RWPE1 (cell line): ENCODE data around the gene STPG1.

Experiments used
- CTCF ChIA-PET: fragments of 350-600 bp; sonication (Branson Sonifier 250); formaldehyde crosslinking; extraction: SDS; loops from one replicate; lab custom pipeline; 2021; lab: Yijun Ruan, JAX
- POLR2A ChIA-PET: fragments of 400-600 bp; formaldehyde crosslinking; extraction: SDS; loops from one replicate; lab custom pipeline; 2020; ENCODE audit warnings: antibody characterized with exemption; ENCODE audit not compliant: low non-redundant PET; lab: Yijun Ruan, JAX
- DNase-seq: peaks from one replicate; pipeline ENCODE4 v3.0.0; 2012; ENCODE audit warnings: low spot score
- H3K27ac ChIP-seq: fragments of 450-650 bp; 2 replicates; pipeline ENCODE4 v1.5.1; 2017
- TF ChIP-seq, protein P1 (sequence below): fragments of 450-650 bp; conservative IDR thresholded peaks from 2 replicates; pipeline ENCODE4 v1.5.1; 2017; ENCODE audit warnings: low read depth, mild to moderate bottlenecking

STPG1 gene

DNA sequence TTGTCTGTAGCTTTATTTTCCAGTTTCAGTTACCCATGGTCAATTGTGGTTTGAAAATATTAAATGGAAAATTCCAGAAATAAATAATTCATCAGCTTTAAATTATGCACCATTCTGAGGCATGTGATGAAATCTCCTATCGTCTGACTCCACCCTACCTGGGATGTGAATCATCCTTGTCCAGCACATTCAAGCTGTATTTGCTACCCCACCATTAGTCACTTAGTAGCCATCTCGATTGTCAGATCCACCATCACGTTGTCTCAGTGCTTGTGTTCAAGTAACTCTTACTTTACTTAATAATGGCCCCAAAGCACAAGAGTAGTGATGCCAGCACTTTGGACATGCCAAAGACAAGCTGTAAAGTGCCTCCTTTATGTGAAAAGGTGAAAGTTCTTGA lies 4.0 kb downstream of the STPG1 start:
- H3K27ac ChIP-seq = peak overlapping the region; percentile 80
- peak; percentile 82 for DNase-seq
- POLR2A ChIA-PET = no interaction called here
- CTCF ChIA-PET = interaction anchor here (0.7 to 0.8 kb wide), 2 partner anchors 16 to 177 kb away, joined by 3 to 4 read pairs; no protein-coding TSS in a partner anchor
- TF ChIP-seq, protein P1, sequence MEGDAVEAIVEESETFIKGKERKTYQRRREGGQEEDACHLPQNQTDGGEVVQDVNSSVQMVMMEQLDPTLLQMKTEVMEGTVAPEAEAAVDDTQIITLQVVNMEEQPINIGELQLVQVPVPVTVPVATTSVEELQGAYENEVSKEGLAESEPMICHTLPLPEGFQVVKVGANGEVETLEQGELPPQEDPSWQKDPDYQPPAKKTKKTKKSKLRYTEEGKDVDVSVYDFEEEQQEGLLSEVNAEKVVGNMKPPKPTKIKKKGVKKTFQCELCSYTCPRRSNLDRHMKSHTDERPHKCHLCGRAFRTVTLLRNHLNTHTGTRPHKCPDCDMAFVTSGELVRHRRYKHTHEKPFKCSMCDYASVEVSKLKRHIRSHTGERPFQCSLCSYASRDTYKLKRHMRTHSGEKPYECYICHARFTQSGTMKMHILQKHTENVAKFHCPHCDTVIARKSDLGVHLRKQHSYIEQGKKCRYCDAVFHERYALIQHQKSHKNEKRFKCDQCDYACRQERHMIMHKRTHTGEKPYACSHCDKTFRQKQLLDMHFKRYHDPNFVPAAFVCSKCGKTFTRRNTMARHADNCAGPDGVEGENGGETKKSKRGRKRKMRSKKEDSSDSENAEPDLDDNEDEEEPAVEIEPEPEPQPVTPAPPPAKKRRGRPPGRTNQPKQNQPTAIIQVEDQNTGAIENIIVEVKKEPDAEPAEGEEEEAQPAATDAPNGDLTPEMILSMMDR = no peak

DNA sequence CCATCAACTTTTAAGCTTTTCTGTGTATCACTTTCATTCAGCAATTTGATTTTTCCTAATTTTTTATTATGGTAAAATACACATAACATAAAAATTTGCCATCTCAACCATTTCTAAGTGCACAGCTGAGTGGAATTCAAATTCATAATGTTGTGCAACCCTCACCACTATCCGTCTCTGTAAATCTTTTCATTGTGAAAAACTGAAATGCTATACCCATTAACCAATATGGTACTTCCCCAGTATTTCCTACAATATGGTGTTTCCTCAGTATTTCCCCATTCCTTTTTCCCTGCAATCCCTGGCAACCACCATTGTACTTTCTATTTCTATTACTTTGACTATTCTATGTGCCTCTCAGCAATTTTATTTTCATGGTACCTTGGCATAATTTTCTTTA lies 6.8 kb downstream of the STPG1 start:
- ChIA-PET POLR2A (no interaction called here), CTCF (no interaction called here)
- DNase-seq = no peak

DNA sequence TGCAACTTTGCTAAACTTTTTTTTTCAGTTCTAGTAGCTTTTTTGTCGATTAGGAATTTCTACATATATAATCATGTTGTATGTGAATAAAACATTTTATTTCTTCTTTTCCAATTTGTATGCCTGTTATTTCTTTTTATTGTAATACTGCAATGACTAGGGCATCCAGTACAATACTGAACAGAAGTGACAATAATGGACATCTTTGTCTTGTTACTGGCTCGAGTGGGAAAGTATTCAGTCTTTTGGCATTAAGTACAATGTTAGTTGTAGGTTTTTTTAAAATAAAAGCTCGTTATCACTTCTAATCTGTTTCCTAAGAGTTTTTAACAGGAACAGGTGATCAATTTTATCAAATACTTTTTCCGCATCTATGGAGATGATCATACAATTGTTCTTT lies 9.8 kb downstream of the STPG1 start:
- POLR2A ChIA-PET = no interaction called here
- no peak for DNase-seq
- TF ChIP-seq, protein P1 = no peak
- CTCF ChIA-PET = no interaction called here
- no peak overlapping the region for H3K27ac ChIP-seq

More for the DNA sequence above, 6.8 kb downstream of the STPG1 start:
- H3K27ac ChIP-seq = no peak overlapping the region
- TF ChIP-seq, protein P1 = no peak

DNA sequence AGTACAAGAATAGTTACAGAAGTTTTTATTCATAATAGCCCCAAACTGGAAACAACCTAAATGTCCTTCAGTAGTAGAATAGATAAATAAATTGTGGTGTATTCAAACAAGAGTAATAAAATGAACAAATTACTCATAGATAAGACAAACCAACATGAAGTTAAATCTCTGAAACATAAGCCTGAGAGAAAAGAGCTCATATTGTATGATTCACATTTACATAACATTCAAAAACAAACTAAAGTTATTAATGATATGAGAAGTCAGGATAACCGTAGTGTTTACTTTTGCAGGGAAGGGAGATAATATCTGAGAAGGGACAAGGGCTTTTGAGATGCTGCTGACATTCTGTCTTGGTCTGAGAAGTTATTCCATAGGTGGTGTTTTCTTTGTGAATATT lies 13.5 kb downstream of the STPG1 start:
- ChIA-PET CTCF (interaction anchor here (0.6 kb wide), 1 partner anchor 1630 kb away, joined by 3 read pairs; no protein-coding TSS in a partner anchor), POLR2A (no interaction called here)
- no peak overlapping the region for H3K27ac ChIP-seq
- TF ChIP-seq, protein P1 = no peak
- no peak for DNase-seq

DNA sequence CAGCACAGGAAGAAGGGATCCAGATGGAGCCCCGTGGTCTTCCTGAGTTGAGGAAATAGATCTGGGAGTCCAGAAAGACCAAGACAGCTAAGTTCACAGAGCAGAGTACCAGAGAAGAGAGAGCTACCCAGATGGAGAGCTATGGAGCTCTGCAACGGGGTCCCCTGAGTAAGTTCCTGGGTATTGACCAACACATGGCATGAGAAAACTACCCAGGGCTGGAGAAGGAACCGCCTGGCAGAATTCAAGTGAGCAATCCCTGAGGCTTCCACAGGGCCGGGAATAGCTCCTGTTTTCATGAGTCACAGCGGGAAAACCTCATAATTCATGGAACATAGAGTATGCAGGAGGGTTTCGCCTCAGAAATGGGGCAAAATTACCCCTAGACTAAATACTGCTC lies 19.7 kb downstream of the STPG1 start:
- TF ChIP-seq, protein P1 = no peak
- ChIA-PET CTCF (interaction anchor here (0.6 to 4.7 kb wide), 5 partner anchors 190 to 436 kb away, joined by 3 to 150 read pairs (median 4); partner anchors contain the start of gene IFNLR1), POLR2A (interaction anchor here (0.6 to 0.9 kb wide), 2 partner anchors 22 to 107 kb away, joined by 3 read pairs; partner anchors contain the start of gene NIPAL3)
- peak; percentile 85 for DNase-seq
- H3K27ac ChIP-seq = peak overlapping the region; percentile 80

DNA sequence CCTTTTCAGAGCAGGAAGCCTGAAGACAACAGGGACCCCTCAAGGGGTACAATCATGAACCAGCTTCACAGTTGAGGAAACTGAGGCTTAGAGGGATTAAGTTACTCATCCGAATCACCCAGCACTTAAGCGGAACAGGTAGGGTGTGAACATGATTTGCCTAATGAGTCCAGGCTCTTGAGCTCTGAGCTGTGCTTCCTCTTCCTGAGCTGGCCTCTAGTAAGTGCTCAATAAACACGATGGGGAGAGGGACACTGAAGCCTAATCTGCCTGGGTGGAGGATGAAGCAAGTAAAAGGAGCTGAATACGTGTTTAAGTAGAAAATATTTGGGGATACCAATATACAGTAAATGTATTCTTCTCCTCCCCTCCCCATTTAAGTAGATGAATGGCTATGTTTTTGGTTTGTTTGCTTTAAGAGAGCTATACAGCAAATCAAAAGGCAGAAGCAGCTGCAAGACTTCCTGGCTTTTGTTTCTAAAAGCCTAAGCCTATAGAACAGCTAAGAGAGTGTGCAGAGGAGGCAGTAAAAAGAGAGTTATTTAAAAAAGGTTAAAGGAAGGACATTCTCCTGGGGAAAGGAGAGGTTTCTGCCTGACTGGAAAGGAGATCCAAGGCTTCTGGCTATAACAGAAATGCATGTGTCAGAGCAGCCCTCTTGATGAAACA lies 20.5 kb downstream of the STPG1 start:
- POLR2A ChIA-PET = interaction anchor here (0.5 to 0.9 kb wide), 2 partner anchors 22 to 192 kb away, joined by 3 read pairs; partner anchors contain the start of gene NIPAL3
- H3K27ac ChIP-seq = no peak overlapping the region
- DNase-seq = no peak
- TF ChIP-seq, protein P1 = no peak
- CTCF ChIA-PET = interaction anchor here (0.7 to 4.7 kb wide), 12 partner anchors 16 to 437 kb away, joined by 3 to 150 read pairs (median 4); no protein-coding TSS in a partner anchor
